Smooth muscle cell (in vitro differentiated cells): Measurements from ENCODE around the gene SCOC. TPM values are rescaled to one million over a fixed set of nuclear protein-coding genes. Genes with fewer than 3 reads are reported as not detected.

Experiments used
- DNase-seq: peaks from one replicate; lab custom pipeline; 2025; ENCODE audit not compliant: unreplicated experiment; lab: John Stamatoyannopoulos, UW
- H2AFZ ChIP-seq: fragments of 200-600 bp; sonication (generic); 2 replicates; pipeline ENCODE4 v1.6.0; 2016; ENCODE audit warnings: antibody characterized with exemption, low read depth, mild to moderate bottlenecking
- H3F3A ChIP-seq: fragments of 200-600 bp; sonication (generic); 2 replicates; pipeline ENCODE4 v1.6.0; 2017; ENCODE audit warnings: antibody characterized with exemption, low read depth
- H3K27ac ChIP-seq: fragments of 200-600 bp; sonication (generic); 2 replicates; pipeline ENCODE4 v1.5.1; 2016; ENCODE audit warnings: low read depth, mild to moderate bottlenecking
- H3K27me3 ChIP-seq: fragments of 200-600 bp; sonication (generic); 2 replicates; pipeline ENCODE4 v1.6.1; 2016; ENCODE audit warnings: low read depth, mild to moderate bottlenecking
- H3K36me3 ChIP-seq: fragments of 200-600 bp; sonication (generic); 2 replicates; pipeline ENCODE4 v1.5.1; 2016; ENCODE audit warnings: low read depth
- H3K4me1 ChIP-seq: fragments of 200-600 bp; sonication (generic); 2 replicates; pipeline ENCODE4 v1.5.1; 2016; ENCODE audit warnings: low read depth
- H3K4me2 ChIP-seq: fragments of 200-600 bp; sonication (generic); 2 replicates; pipeline ENCODE4 v1.6.0; 2016; ENCODE audit warnings: mild to moderate bottlenecking
- H3K4me3 ChIP-seq: fragments of 200-600 bp; sonication (generic); 2 replicates; pipeline ENCODE4 v1.5.1; 2016; ENCODE audit warnings: mild to moderate bottlenecking
- H3K79me2 ChIP-seq: fragments of 200-600 bp; sonication (generic); 2 replicates; pipeline ENCODE4 v1.6.0; 2016; ENCODE audit warnings: low read depth, mild to moderate bottlenecking
- H3K9ac ChIP-seq: fragments of 200-600 bp; sonication (generic); 2 replicates; pipeline ENCODE4 v1.6.0; 2016; ENCODE audit warnings: low read depth
- H3K9me3 ChIP-seq: fragments of 200-600 bp; sonication (generic); replicated peaks from 2 replicates; pipeline ENCODE4 v1.5.1; 2016; ENCODE audit warnings: low read depth
- H4K20me1 ChIP-seq: fragments of 200-600 bp; sonication (generic); 2 replicates; pipeline ENCODE4 v1.6.0; 2016; ENCODE audit warnings: low read depth
- CTCF ChIP-seq: fragments of 200-600 bp; sonication (generic); IDR thresholded peaks from 2 replicates; pipeline ENCODE4 v1.5.1; 2017; ENCODE audit warnings: borderline replicate concordance, mild to moderate bottlenecking, antibody characterized with exemption; ENCODE audit not compliant: insufficient read depth, poor library complexity, severe bottlenecking
- WGBS: methylation state at CpG from one replicate; pipeline ENCODE4 v1.1.7; 2016; ENCODE audit warnings: low lambda C conversion rate; 5-methylcytosine and 5-hydroxymethylcytosine counted together
- polyA plus RNA-seq: library from polyadenylated mRNA; unstranded; fragments of >200 nt; fragmentation: Nextera tagmentation; extraction: Ambion mirVana; gene quantifications from 2 replicates; pipeline ENCODE4 v1.2.1, GENCODE V29; 2016
- total RNA-seq: library from RNA; depleted of rRNA; stranded (reverse); fragments of >200 nt; gene quantifications from 2 replicates; pipeline ENCODE4 v1.2.3, GENCODE V29; 2014

Gene SCOC
- total and polyA plus RNA-seq, 2 experiments from 2014 or later, result 76.8 to 144 TPM

- H4K20me1 ChIP-seq, result no peaks in the 10 kb centered on the region
- no peak overlapping the region for H2AFZ ChIP-seq
- no peak overlapping the region for H3K4me2 ChIP-seq
- H3K9ac ChIP-seq, result no peak overlapping the region
- no peaks in the 10 kb centered on the region for H3K27me3 ChIP-seq
- no peak for DNase-seq
- no peak for TF ChIP-seq CTCF
- 94% methylated on average over 28 of the region's 28 CpGs for WGBS
- H3K9me3 ChIP-seq, result no peaks in the 10 kb centered on the region
- H3K4me3 ChIP-seq, result no peak overlapping the region
- H3K27ac ChIP-seq, result no peak overlapping the region
- H3F3A ChIP-seq, result no peaks in the 10 kb centered on the region
- H3K36me3 ChIP-seq, result no peaks in the 10 kb centered on the region
- H3K4me1 ChIP-seq, result peaks cover 22% of the 10 kb centered on the region
- H3K79me2 ChIP-seq, result no peaks in the 10 kb centered on the region
Measured at GRCh38 chr4:140351093-140352075, 22.1 kb upstream of the SCOC start.

- no peak overlapping the region for H3K9ac ChIP-seq
- H3K27me3 ChIP-seq, result no peaks in the 10 kb centered on the region
- H3K4me1 ChIP-seq, result peaks cover 34% of the 10 kb centered on the region
- no peak overlapping the region for H2AFZ ChIP-seq
- no peak for TF ChIP-seq CTCF
- H3K4me3 ChIP-seq, result no peak overlapping the region
- H3K9me3 ChIP-seq, result no peaks in the 10 kb centered on the region
- H3K4me2 ChIP-seq, result no peak overlapping the region
- no peak for DNase-seq
- no peaks in the 10 kb centered on the region for H3F3A ChIP-seq
- H3K27ac ChIP-seq, result no peak overlapping the region
- 69% methylated on average over 6 of the region's 6 CpGs for WGBS
- H3K79me2 ChIP-seq, result no peaks in the 10 kb centered on the region
- H3K36me3 ChIP-seq, result no peaks in the 10 kb centered on the region
- H4K20me1 ChIP-seq, result no peaks in the 10 kb centered on the region
Measured at GRCh38 chr4:140353786-140354185, 19.7 kb upstream of the SCOC start.

GRCh38 chr4:140355288-140355687 lies 18.2 kb upstream of the SCOC start:
- no peaks in the 10 kb centered on the region for H3K79me2 ChIP-seq
- H3K4me2 ChIP-seq, result no peak overlapping the region
- H3K27ac ChIP-seq, result no peak overlapping the region
- peaks cover 34% of the 10 kb centered on the region for H3K4me1 ChIP-seq
- H3K9me3 ChIP-seq, result no peaks in the 10 kb centered on the region
- H3K4me3 ChIP-seq, result no peak overlapping the region
- H3F3A ChIP-seq, result no peaks in the 10 kb centered on the region
- no peak for DNase-seq
- no peak for TF ChIP-seq CTCF
- 59% methylated on average over 1 of the region's 1 CpG for WGBS
- H3K9ac ChIP-seq, result no peak overlapping the region
- no peaks in the 10 kb centered on the region for H3K36me3 ChIP-seq
- H3K27me3 ChIP-seq, result no peaks in the 10 kb centered on the region
- no peak overlapping the region for H2AFZ ChIP-seq
- no peaks in the 10 kb centered on the region for H4K20me1 ChIP-seq
